Effector CD4-positive, alpha-beta T cell (primary cell): ENCODE measurements around the gene PSORS1C2.
"Not testable (repeated sequence)": the region's sequence is repeated elsewhere in the genome, so short reads cannot be mapped to it uniquely, and the experiment has no call there.

Experiments used
- DNase-seq: peaks from one replicate; pipeline ENCODE4 v3.0.0-alpha.2; 2020

PSORS1C2 gene

GRCh38 chr6:31165064-31165832 lies 26.4 kb upstream of the PSORS1C2 start:
- not testable (repeated sequence) for DNase-seq

DNA sequence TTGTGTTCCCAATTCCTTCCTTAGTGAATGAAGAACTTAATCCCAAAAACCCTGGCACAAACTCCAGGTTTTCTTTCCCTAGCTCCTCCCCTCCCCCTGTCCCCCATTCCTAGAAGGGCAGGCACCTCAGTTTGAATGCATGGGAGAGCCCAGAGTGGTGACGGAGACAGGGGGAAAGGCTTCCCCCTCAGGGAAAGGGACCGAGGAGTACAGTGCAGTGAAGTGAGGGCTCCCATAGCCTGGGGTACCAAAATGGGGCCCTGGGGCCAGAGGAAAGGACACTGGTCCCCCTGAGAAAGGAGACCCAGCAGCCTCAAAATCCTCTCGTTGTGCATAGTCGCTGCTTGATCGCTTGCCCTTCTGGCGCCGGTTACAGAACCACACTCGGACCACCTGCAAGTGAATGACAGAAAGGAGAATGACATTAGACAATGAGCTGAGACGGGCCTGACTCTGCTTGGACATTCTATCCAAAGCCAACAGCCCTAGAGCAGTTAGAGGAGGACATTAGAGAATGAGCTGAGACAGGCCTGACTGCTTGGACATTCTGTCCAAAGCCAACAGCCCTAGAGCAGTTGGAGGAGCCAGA lies 25.7 kb upstream of the PSORS1C2 start:
- not testable (repeated sequence) for DNase-seq

DNA sequence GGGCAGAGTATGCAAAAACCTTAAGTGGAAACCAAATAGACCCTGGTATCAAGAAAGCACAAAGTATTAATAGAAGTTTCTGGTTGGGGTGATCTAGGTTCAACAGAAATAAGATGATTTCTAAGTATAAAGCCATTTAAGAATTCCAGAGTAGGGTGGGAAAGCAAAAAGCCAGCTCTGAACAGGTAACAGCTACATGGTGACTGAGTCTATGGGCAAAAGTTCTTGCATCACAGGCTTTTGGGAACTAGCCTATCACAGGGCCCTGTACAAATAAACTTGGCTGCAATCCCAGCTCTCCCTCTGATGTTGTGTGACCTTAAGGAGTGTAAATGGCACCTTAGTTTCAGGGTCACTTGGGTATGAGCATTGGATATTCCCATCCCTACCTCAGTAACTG lies 25.1 kb upstream of the PSORS1C2 start:
- DNase-seq: no peak

DNA sequence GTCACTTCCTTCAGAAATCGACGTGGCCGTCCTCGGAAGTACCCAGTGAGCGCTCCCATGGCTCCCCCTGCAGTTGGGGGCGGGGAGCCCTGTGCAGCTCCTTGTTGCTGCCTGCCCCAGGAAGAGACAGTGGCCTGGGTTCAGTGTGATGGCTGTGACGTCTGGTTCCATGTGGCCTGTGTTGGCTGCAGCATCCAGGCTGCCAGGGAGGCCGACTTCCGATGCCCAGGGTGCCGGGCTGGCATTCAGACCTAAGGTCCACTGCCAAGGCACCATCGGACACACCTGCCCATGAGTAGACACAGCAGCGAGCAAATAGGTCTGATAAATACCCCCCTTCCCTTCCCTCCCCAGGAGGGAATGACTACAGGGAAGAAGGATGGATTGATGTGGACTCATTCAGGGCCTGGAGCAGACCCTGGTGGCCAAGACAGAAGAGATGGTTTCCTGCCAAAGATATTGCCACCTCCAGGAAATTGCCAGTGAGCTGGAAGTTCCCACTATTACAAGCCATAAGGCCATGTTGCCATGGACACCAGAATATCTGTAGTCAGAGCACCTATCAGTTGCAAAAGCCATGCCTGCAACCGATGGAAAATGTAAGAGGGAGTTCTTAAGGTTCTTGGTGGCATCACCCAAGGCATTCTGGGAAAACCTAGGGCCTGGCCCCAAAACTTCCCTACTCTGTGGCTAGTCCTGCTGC lies 23.7 kb upstream of the PSORS1C2 start:
- DNase-seq: no peak

GRCh38 chr6:31161216-31162126 lies 22.6 kb upstream of the PSORS1C2 start:
- no peak for DNase-seq

DNA sequence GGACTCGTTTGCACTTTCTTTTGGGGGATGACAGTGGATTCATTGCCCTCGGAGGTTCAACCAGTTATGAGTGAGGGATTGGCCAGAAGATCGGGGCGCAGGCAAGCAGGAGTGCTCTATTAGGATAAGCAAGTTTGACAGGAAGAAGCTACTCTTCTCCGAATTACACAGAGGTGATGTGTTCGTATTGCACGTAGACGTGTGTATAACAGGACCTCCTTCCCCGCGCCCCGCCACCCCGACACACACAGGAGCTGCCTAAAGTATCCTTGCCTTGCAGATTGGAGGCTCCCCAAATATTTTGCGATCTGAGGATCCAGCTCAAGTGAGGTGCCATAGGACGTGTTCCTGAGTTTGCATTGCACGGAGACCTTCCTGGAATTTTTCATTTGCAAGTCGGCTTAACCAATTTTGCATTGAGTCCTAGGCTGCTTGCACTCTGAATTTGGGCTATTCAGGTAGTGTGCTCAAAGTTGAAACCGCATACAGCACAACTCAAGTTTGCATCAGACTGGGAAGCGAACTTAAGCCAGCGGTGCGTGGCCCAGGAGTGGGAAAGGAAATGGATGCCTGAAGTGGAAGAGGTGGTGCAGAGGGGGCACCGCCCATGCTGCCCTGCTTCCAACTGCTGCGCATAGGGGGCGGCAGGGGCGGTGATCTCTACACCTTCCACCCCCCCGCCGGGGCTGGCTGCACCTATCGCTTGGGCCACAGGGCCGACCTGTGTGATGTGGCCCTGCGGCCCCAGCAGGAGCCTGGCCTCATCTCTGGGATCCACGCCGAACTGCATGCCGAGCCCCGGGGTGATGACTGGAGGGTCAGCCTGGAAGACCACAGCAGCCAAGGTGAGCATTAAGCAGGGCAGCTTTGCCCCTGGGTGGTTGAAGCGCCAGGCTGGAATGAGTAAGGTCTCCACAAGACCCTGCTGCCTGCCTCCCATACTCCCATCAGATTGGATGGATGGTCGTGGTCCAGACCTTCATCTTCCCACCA lies 20.3 kb upstream of the PSORS1C2 start:
- DNase-seq: no peak

DNA sequence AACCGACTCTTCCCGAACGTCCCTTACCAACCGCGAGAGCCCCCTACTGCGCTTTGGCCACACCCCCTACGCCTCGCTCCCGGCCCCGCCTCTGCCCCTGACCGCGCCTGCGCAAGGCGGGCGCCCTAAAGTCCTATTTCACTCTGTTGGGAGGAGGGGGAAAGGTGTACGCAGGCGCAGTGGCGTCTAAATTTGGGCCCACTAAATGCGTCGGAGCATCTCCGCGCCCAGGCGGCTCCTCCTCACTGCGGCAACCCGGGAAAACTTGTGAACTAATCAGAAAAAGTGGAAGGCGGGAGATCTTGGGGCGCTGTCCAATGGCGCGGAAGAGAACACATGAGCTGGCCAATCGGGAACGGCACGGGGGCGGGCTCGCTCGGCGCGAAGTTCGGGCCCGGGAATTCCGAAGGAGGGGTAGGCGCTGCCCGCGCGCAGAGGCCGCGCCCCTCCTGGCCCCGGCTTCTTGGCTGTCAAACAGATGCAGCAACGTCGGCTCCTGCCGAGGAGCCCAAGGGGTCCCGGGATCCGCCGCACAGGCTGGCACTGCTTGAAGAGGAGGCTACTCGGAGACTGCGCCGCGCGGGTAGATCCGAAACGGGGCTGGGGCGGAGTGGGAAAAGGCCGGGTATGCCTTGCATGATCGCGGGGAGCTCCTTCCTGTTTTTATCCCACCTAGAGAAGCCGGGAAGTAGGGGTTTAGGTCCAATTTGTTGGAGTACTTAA lies 19.4 kb upstream of the PSORS1C2 start, which contains the start of gene TCF19:
Gene TCF19 (plus strand): TSS at position 450 of the 723 bp plus-strand sequence. CDS start 881 bp downstream, outside the sequence.
- DNase-seq: peak; percentile 99

DNA sequence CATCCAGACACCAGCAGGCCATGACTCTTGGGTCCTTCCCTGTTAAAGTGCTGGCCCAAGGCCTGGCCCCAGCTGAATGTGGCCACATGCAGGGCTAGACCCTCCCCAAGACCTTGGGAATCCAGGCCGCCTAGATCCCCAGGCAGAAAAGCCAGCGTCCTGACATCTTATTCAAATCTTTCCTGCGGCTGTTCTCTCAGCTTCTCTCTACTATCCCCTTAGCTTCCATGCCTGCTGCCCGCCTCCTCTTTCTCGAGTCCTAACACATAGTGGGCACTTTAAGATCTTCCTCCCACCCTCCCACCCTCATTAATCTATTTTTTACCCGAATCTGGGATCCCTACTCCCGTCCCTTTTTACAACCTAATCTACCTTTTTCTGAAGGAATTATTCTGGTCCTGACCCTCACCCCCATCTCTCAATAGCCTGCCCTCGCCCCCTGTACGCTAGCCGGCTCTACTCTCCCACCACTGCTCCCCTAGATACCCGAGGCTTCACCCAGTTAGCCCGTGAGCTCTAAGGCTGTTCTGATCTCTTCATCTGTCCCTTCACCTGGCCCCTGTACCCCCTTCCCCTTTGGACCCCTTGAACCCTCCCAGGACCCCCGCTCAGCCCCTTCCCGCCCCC lies 18.8 kb upstream of the PSORS1C2 start, which contains the start of gene CCHCR1:
Gene CCHCR1 (minus strand): TSS at position 290 of the 627 bp plus-strand sequence. CDS start 202 bp downstream, at position 88.
- DNase-seq: no peak

- DNase-seq: no peak
Measured at GRCh38 chr6:31156641-31157040, 17.8 kb upstream of the PSORS1C2 start.

GRCh38 chr6:31154436-31154835 lies 15.6 kb upstream of the PSORS1C2 start:
- DNase-seq: no peak

GRCh38 chr6:31152781-31153180 lies 13.9 kb upstream of the PSORS1C2 start:
- DNase-seq: no peak

DNA sequence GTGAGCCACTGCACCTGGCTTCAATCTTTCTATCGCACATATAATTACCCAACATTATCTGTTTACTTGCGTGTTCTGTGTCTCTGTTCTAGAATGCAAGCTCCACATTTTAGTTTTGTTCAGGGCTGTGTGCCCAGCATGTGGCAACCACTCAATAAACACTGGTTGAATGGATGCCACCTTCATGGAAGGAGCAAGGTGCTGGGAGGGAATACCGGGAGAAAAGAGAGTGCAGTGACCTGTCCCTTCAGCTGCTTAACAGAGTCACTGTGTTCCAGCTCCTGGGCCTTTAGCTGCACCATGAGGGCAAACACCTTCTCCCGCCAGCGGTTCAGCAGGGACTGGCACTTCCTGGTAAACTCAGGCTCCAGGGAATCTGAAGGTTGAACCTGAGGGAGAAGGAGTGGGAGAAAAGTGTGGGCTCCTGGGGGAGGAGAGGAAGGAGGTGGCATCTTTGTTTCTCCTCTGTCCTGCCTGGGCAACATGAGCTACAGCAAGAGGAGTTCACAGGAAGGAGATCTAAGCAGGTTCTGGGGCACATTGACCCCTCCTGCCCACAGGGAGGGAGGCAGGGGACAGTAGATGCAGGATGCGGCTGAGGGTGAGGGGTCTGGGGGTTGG lies 11.1 kb upstream of the PSORS1C2 start:
- DNase-seq: no peak

DNA sequence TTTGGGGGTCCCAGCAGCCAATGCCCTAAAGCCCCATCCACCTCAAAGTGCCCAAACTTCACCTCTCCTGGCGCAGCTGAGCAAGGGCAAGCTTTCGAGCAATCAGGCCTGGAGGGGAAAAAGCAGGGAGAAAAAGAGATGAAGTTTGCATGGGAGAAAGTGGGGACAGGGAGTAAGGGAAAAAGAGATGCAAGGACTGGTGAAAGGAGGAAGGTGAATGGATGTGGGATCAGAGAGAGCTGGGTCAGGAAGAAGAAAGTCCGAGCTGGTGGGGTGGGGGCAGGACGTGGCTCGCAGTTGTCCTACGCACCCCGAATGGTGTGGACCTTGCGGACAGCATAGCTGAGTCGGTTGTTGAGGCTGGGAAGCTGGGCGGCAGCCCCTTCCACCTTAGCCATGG lies 6.5 kb upstream of the PSORS1C2 start:
- DNase-seq: no peak

DNA sequence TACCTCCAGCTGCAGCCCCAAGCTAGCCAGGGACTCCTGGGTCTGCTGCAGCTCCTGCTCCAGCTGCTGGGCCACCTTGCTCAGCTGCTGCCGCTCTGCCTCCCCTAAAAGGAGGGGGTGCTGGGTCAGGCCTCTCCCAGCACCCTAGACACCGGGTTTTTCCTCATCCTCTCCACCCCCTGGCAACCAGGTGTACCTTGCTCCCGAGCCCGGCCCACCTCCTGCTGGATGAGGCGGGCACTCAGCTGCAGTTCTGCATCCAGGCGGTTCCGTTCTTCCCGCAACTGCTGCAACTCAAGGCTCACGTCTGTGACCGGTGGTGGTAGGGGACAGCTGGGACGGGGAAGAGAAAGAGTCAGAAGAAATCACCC lies 6.1 kb upstream of the PSORS1C2 start:
- DNase-seq: no peak

DNA sequence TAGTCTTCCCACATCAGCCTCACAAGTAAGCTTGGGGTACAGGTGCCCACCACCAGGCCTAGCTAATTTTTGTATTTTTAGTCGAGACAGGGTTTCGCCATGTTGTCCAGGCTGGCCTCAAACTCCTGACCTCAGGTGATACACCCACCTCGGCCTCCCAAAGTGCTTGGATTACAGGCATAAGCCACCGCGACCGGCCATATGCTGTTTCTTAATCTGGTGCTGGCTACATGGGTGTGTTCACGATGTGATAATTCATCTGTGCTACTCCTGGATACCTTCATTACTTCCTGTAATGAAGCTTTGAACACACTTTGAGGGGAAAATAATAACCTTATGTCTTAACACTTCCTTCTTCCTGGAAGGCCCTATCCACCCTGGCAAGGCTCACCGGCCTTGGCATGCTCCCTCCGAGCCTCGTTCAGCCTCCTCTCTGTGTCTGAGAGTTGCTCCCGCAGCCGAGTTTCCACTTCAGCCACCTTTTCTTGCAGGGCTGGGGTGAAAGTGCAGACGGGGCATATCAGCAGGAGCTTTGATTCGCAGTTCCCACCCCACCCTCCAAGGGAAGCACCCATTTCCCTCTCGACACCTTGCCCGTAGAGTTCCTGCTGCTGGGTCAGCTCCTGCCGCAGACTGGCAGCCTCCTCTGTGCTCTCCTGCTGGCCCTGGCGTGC lies 5.6 kb upstream of the PSORS1C2 start:
- no peak for DNase-seq

DNA sequence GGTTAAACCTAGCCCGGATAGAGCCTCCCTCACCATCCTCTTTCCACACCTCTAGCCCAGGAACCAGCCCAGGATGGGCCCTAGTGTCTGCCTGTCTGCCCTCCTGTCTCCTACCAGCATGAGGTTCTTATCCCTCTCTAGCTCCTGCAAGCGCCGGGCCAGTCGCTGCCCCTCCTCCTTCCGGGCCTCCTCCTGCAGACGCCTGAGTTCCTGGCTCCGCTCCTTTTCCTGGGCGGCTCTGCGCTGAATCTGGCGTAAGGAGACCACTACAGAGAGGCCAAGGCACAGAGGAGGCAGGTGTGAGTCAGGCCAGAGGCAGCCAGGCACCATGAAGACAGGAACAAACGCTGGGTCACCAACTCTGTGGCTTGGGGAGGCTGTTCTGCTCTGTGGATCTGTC lies 4.3 kb upstream of the PSORS1C2 start:
- no peak for DNase-seq

GRCh38 chr6:31142361-31142761 lies 3.5 kb upstream of the PSORS1C2 start:
- DNase-seq: no peak

DNA sequence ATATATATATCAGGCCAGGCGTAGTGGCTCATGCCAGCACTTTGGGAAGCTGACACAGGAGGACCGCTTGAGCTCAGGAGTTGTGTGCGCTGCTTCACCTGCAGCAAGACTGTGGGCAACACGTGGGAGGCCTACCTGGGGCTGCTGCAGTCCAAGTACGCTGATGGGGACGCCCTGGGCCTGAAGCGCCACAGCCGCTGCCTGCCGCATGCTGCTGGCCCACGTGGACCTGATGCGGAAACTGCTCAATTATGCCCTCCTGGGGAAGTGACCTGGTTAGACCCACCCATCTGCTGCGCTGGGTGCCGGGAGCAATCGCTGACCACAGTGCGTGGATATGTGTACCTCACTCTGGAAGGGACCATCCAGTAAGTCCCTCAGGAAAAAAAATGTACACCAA lies 1.8 kb upstream of the PSORS1C2 start:
- DNase-seq: no peak

- no peak for DNase-seq
Measured at GRCh38 chr6:31139599-31139998, 733 bp upstream of the PSORS1C2 start.
